CD4-positive, CD25-positive, alpha-beta regulatory T cell (primary cell): Measurements from ENCODE around the gene PMPCA. TPM values are rescaled to one million over a fixed set of nuclear protein-coding genes. Genes with fewer than 3 reads are reported as not detected.
A peak's percentile ranks its signal among the peaks of the same experiment; 100 is the strongest.
"Not testable (repeated sequence)": the region's sequence is repeated elsewhere in the genome, so short reads cannot be mapped to it uniquely, and the experiment has no call there.

Source experiments
- ATAC-seq, 2 donors: fragments of 150-1000 bp; cut with Tn5 transposase; one replicate each; pipeline ENCODE4 v1.10.0; 2021; ENCODE audit warnings: low read depth in 2 of 2, moderate number of reproducible peaks in 2 of 2, moderate library complexity in 1 of 2
- DNase-seq, 3 donors: peaks; one replicate each; pipeline versions ENCODE4 v3.0.0 to v3.0.0-alpha.2; 2012 to 2022; ENCODE audit warnings: mixed read lengths in 1 of 3
- H3K27ac ChIP-seq: one replicate; pipeline ENCODE4 v1.7.0; 2013; ENCODE audit warnings: mild to moderate bottlenecking, low read length; ENCODE audit not compliant: insufficient read depth, poor library complexity, severe bottlenecking
- H3K27me3 ChIP-seq: one replicate; pipeline ENCODE4 v1.7.0; 2013; ENCODE audit warnings: low read length; ENCODE audit not compliant: control insufficient read depth, insufficient read depth
- H3K36me3 ChIP-seq: one replicate; pipeline ENCODE4 v1.7.0; 2013; ENCODE audit warnings: mild to moderate bottlenecking, low read length, moderate library complexity; ENCODE audit not compliant: control insufficient read depth, insufficient read depth
- H3K4me1 ChIP-seq: 2 replicates; pipeline ENCODE4 v1.7.0; 2013; ENCODE audit warnings: mild to moderate bottlenecking, low read length; ENCODE audit not compliant: insufficient read depth, control insufficient read depth, poor library complexity, severe bottlenecking
- H3K4me3 ChIP-seq: one replicate; pipeline ENCODE4 v1.7.0; 2013; ENCODE audit warnings: low read depth, mild to moderate bottlenecking, low read length, moderate library complexity
- H3K9me3 ChIP-seq, 2 experiments: 1 replicate in 1 of 2; 2 replicates in 1 of 2; pipeline ENCODE4 v1.7.0; 2013; ENCODE audit warnings: low read length in 2 of 2, mild to moderate bottlenecking in 1 of 2, moderate library complexity in 1 of 2; ENCODE audit not compliant: control insufficient read depth in 2 of 2
- H3K27ac Mint-ChIP-seq, 3 donors: one replicate each; pipeline ENCODE4 v1.8.0; 2020 to 2022; ENCODE audit warnings: mild to moderate bottlenecking in 3 of 3, mixed read lengths in 3 of 3, moderate library complexity in 2 of 3
- H3K27me3 Mint-ChIP-seq: one replicate; pipeline ENCODE4 v1.8.0; 2022; ENCODE audit warnings: mild to moderate bottlenecking, mixed read lengths
- H3K36me3 Mint-ChIP-seq: one replicate; pipeline ENCODE4 v1.8.0; 2020; ENCODE audit warnings: mixed read lengths
- H3K4me1 Mint-ChIP-seq, 4 donors: one replicate each; pipeline ENCODE4 v1.8.0; 2020 to 2022; ENCODE audit warnings: mixed read lengths in 4 of 4, mild to moderate bottlenecking in 1 of 4
- H3K4me3 Mint-ChIP-seq, 4 donors: one replicate each; pipeline ENCODE4 v1.8.0; 2020 to 2022; ENCODE audit warnings: mild to moderate bottlenecking in 4 of 4, mixed read lengths in 4 of 4, moderate library complexity in 3 of 4
- H3K9me3 Mint-ChIP-seq, 7 donors: one replicate each; pipeline ENCODE4 v1.8.0; 2020 to 2022; ENCODE audit warnings: mixed read lengths in 7 of 7, mild to moderate bottlenecking in 3 of 7, moderate library complexity in 2 of 7
- polyA plus RNA-seq, 4 donors: library from polyadenylated mRNA; unstranded; fragments of 300-500 nt; fragmentation: Illumina TruSeq; gene quantifications; one replicate each; pipeline ENCODE4 v1.2.3, GENCODE V29; 2021
- total RNA-seq: library from RNA; stranded (reverse); gene quantifications from one replicate; pipeline ENCODE4 v1.2.3, GENCODE V29; 2022

Gene PMPCA
- total and polyA plus RNA-seq, 5 donors from 2014 or later, result 36.5 to 86.2 (median 39.2) TPM

DNA sequence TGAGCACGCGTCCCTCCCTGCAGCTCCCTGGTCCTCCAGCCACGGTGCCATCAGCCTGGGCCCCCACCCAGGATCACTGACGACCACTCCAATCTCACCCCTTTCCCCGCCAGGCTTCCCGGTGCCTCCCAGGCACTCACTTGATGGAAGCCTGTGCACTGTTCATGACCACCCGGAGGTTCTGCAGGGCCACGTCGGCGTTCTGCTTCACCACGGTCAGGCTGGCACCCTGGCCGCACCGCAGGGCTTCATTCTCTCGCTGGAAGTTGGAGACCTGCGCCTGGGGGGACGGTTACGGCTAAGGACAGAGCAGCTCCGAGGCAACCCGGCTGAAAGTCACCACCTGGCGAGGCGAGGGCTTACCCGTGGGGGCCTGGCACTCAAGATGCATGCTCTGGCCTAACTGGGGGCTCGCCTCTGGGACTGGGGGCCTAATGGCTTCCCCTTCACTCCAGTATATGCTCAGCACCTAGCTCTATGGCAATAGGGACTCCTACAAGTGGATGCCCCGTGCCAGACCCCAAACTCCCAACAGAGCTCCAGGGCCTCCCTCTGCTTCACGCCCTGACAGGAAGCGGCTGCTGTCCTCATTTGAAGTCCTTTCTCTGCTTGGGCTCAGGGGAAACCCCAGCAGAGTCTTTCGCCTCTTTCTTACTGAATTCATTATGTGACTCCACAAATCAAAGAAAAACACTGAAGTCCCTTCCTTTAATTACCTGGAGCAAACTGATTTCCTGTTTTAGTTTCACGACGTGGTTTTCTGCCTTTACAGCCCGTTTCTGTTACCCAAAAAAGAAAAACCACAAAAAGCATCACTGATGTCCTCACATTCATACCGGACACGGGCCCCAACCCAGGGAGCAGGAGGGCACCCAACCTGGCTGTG, 6.3 kb upstream of the PMPCA start:
- peak overlapping the region; percentile 85 for H3K27ac ChIP-seq
- Mint-ChIP-seq H3K4me1 (peaks cover 9 to 62% (median 35%) of the 10 kb centered on the region in 4 donors), H3K27ac (peak overlapping the region; percentile 87 to 90 (median 90)), H3K36me3 (peaks cover 11% of the 10 kb centered on the region), H3K9me3 (no peaks in the 10 kb centered on the region), H3K27me3 (no peaks in the 10 kb centered on the region), H3K4me3 (peak overlapping the region; percentile 76 to 94 (median 83))
- peak overlapping the region; percentile 55 for H3K4me3 ChIP-seq
- ATAC-seq (no peak), DNase-seq (peak; percentile 35 to 72 (median 39))
- no peaks in the 10 kb centered on the region for H3K9me3 ChIP-seq
- H3K36me3 ChIP-seq, result peaks cover 10% of the 10 kb centered on the region
- H3K4me1 ChIP-seq, result peaks cover 50% of the 10 kb centered on the region
- H3K27me3 ChIP-seq, result no peaks in the 10 kb centered on the region

DNA sequence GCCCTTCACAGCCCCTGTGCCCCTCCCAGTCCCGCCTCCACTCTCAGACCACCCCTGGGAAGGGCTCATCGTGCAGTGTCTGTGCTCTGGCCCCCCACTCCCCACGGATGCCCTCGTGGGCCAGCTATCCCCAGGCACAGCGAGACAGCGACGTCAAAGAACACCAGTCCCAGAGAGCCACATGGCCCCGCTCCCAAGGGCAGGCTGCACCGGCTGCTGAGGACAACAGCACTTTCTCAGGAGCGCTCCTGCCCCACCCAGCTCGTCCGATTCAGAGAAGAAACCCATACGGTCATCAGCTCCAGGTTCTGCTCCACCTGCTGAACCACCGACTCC, 5.7 kb upstream of the PMPCA start:
- Mint-ChIP-seq H3K9me3 (no peaks in the 10 kb centered on the region), H3K4me3 (peak overlapping the region; percentile 16 to 90 (median 76)), H3K27ac (peak overlapping the region; percentile 58 to 90 (median 90)), H3K27me3 (no peaks in the 10 kb centered on the region), H3K36me3 (peaks cover 11% of the 10 kb centered on the region), H3K4me1 (peaks cover 9 to 65% (median 35%) of the 10 kb centered on the region in 4 donors)
- ATAC-seq (no peak), DNase-seq (no peak)
- peak overlapping the region; percentile 85 for H3K27ac ChIP-seq
- peaks cover 10% of the 10 kb centered on the region for H3K36me3 ChIP-seq
- H3K4me1 ChIP-seq, result peaks cover 51% of the 10 kb centered on the region
- no peaks in the 10 kb centered on the region for H3K9me3 ChIP-seq
- no peaks in the 10 kb centered on the region for H3K27me3 ChIP-seq
- peak overlapping the region; percentile 55 for H3K4me3 ChIP-seq

DNA sequence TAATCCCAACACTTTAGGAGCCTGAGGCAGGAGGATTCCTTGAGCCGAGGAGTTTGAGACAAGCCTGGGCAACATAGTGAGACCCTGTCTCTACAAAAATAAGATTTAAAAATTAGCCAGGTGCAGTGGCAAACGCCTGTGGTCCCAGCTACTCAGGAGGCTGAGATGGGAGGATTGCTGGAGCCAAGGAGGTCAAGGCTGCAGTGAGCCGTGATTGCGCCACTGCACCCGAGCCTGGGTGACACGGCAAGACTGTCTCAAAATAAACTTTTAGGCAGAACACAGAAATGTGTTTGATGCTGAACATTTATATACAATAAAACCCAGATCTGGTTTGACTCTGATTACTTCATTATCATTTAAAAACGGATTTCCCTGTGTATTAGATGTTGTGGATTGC, 5.0 kb upstream of the PMPCA start:
- Histone ChIP-seq H3K27me3 (no peaks in the 10 kb centered on the region), H3K27ac (peak overlapping the region; percentile 85), H3K9me3 (no peaks in the 10 kb centered on the region), H3K4me3 (no peak overlapping the region), H3K36me3 (peaks cover 10% of the 10 kb centered on the region), H3K4me1 (peaks cover 49% of the 10 kb centered on the region)
- peaks cover 9 to 66% (median 35%) of the 10 kb centered on the region in 4 donors for H3K4me1 Mint-ChIP-seq
- no peak for ATAC-seq
- peaks cover 11% of the 10 kb centered on the region for H3K36me3 Mint-ChIP-seq
- H3K27me3 Mint-ChIP-seq, result no peaks in the 10 kb centered on the region
- H3K27ac Mint-ChIP-seq, result peak overlapping the region in 1 of 3 donors; percentile 90
- no peak for DNase-seq
- peak overlapping the region in 2 of 4 donors; percentile 16 to 90 for H3K4me3 Mint-ChIP-seq
- no peaks in the 10 kb centered on the region for H3K9me3 Mint-ChIP-seq

DNA sequence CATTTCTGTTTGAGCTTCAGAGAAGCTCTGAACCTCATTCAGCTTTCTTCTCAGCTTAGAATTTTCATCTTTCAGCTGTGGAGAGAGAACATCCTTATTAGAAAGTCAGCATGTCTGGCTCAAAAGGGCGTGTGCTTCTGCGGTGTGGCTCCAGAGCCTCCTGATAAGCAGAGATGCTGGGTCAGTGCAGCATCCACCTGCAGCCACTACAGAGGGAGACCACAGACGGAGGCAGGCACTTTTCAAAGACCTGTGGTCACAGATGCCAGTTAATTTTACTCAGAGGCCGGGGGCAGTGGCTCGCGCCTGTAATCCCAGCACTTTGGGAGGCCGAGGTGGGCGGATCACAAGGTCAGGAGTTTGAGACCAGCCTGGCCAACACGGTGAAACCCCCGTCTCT, 4.6 kb upstream of the PMPCA start:
- not testable (repeated sequence) for H3K4me3 ChIP-seq, H3K9me3 Mint-ChIP-seq, DNase-seq, H3K27me3 ChIP-seq, H3K36me3 ChIP-seq, ATAC-seq, H3K27me3 Mint-ChIP-seq, H3K9me3 ChIP-seq
- peak overlapping the region; percentile 85 for H3K27ac ChIP-seq
- Mint-ChIP-seq H3K27ac (peak overlapping the region in 1 of 3 donors; percentile 90), H3K4me3 (peak overlapping the region in 2 of 4 donors; percentile 27 to 90), H3K4me1 (peaks cover 9 to 66% (median 36%) of the 10 kb centered on the region in 4 donors), H3K36me3 (peaks cover 11% of the 10 kb centered on the region)
- H3K4me1 ChIP-seq, result peaks cover 48% of the 10 kb centered on the region

DNA sequence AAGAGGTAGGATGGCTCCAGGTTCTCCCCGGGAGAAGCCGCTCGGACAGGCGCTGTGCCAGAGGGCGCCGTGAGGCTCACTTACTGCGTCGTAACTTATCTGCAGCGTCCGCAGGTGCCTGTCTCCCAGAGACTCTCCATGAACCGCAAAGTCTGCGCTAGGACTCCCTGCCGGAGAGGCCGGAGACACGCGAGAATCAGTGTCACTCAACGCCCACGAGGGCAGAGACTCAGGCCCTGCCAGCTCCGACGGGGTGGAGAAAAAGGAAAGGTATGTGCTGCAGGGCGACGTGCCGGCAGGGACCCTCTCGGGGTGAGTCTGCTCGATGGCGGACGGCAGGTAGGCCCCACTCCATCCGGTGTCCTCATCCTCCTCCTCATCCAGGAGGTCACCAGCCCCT, 3.4 kb upstream of the PMPCA start:
- H3K9me3 Mint-ChIP-seq, H3K27ac Mint-ChIP-seq, DNase-seq, H3K36me3 ChIP-seq, H3K27ac ChIP-seq, H3K4me3 ChIP-seq, H3K27me3 Mint-ChIP-seq, H3K9me3 ChIP-seq, H3K27me3 ChIP-seq, ATAC-seq: not testable (repeated sequence)
- H3K4me1 ChIP-seq, result peaks cover 59% of the 10 kb centered on the region
- Mint-ChIP-seq H3K4me1 (peaks cover 9 to 74% (median 45%) of the 10 kb centered on the region in 4 donors), H3K36me3 (peaks cover 13% of the 10 kb centered on the region), H3K4me3 (peak overlapping the region in 1 of 4 donors; percentile 74)

DNA sequence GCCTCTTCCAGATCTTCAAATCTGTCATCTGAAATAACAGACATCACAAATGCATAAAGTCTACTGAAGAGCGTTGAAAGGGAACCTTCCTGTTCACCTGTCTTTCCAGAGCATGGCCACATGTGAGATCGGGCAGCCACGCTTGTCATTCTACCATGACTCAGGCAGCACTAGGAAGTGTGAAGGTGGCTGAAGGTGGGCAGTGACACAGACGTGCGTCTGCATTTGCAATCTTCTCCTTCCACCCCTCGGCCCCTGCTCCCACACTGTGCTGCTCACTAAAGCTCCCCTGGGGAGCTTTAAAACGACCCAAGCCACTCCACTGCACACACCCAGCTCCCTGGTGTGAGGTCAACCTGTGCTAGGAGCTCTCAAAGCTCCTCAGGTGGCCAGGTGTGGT, 2.5 kb upstream of the PMPCA start:
- Mint-ChIP-seq H3K4me1 (peaks cover 9 to 71% (median 45%) of the 10 kb centered on the region in 4 donors), H3K27ac (peak overlapping the region in 1 of 3 donors; percentile 25), H3K36me3 (peaks cover 16% of the 10 kb centered on the region), H3K27me3 (no peaks in the 10 kb centered on the region), H3K9me3 (no peaks in the 10 kb centered on the region), H3K4me3 (peak overlapping the region in 3 of 4 donors; percentile 48 to 74 (median 59))
- no peak for ATAC-seq
- Histone ChIP-seq H3K4me3 (no peak overlapping the region), H3K36me3 (peaks cover 14% of the 10 kb centered on the region), H3K4me1 (peaks cover 57% of the 10 kb centered on the region), H3K27me3 (no peaks in the 10 kb centered on the region), H3K27ac (no peak overlapping the region), H3K9me3 (no peaks in the 10 kb centered on the region)
- no peak for DNase-seq

DNA sequence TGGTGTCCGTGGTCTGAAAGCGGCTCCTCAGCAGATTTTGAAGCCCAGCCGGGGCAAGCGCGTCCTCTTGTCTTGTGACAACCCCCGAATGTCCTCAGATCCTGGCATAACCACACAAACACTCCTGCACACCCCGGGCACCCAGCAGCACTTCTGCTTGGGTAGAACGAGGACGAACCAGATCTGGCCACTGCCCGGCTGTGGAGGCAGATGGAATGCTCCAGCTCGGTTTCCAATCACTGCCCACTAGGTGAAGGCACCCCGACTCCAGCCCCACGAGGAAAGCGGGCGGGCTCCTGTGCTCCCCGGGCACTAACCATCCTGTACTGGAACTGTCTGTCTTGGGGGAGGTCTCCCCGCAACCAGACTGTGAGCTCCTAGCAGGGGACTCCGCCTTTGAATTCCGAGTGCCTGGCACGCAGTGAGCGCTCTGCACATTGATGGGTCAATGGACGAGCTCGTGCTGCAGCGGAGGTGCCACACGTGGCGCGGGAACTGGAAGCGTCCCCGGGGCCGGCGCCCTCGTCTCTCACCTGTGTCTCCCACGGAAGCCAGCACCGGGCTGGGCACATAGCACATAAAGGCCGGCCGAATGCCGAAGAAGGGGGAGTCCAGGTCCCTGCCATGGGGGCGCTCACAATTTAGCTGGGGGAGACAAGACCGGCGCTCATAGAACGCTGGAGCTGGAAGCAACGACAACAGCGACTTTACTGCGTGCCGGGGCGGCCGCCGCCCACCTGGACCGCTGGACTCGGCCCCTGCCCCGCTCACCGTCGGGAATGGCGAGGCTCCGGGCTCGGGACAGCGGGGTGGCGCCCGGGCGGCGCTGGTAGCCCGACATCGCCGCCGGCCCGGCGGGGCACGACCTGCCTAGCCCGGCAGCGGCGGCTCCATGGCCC, 652 bp upstream of the PMPCA start:
- H3K4me3 ChIP-seq, result peak overlapping the region; percentile 51
- no peaks in the 10 kb centered on the region for H3K27me3 Mint-ChIP-seq
- H3K9me3 ChIP-seq, result no peaks in the 10 kb centered on the region
- peak overlapping the region; percentile 70 for H3K27ac ChIP-seq
- no peaks in the 10 kb centered on the region for H3K9me3 Mint-ChIP-seq
- peaks cover 33% of the 10 kb centered on the region for H3K36me3 ChIP-seq
- H3K36me3 Mint-ChIP-seq, result peaks cover 26% of the 10 kb centered on the region
- peak overlapping the region; percentile 76 to 95 (median 79) for H3K27ac Mint-ChIP-seq
- H3K4me1 ChIP-seq, result peaks cover 38% of the 10 kb centered on the region
- peak overlapping the region; percentile 88 to 94 (median 92) for H3K4me3 Mint-ChIP-seq
- no peaks in the 10 kb centered on the region for H3K27me3 ChIP-seq
- H3K4me1 Mint-ChIP-seq, result peaks cover 0 to 63% (median 35%) of the 10 kb centered on the region in 4 donors
- DNase-seq (peak in 2 of 3 donors; percentile 31 to 44), ATAC-seq (peak; percentile 19 to 33)
